Kidney (tissue), 14 donors: ENCODE data around the gene PPP2R5B. TPM values are rescaled to one million over a fixed set of nuclear protein-coding genes. Genes with fewer than 3 reads are reported as not detected.

Experiments
- DNase-seq, 5 donors: peaks; one replicate each; pipeline ENCODE4 v3.0.0-alpha.2; 2013 to 2020
- FAIRE-seq: peaks from 2 replicates; lab custom pipeline; 2012; peaks lifted over from hg19 to GRCh38; lab: Jason Lieb, UNC
- H3K27ac ChIP-seq, 2 donors: one replicate each; pipeline ENCODE4 v1.7.0; 2013; ENCODE audit warnings: low read depth in 2 of 2, low read length in 2 of 2, inconsistent platforms in 1 of 2
- H3K27me3 ChIP-seq: one replicate; pipeline ENCODE4 v1.7.1; 2013; ENCODE audit warnings: low read length, inconsistent platforms; ENCODE audit not compliant: control insufficient read depth, insufficient read depth
- H3K36me3 ChIP-seq, 3 donors: one replicate each; pipeline versions ENCODE4 v1.7.0 to v1.7.1; 2013; ENCODE audit warnings: low read length in 3 of 3, control low read depth in 1 of 3, inconsistent platforms in 1 of 3; ENCODE audit not compliant: insufficient read depth in 3 of 3, control insufficient read depth in 2 of 3
- H3K4me1 ChIP-seq, 3 donors: one replicate each; pipeline versions ENCODE4 v1.7.0 to v1.7.1; 2013; ENCODE audit warnings: low read length in 3 of 3, inconsistent platforms in 1 of 3, low read depth in 1 of 3; ENCODE audit not compliant: control insufficient read depth in 2 of 3, insufficient read depth in 2 of 3
- H3K4me3 ChIP-seq, 3 donors: one replicate each; pipeline versions ENCODE4 v1.7.0 to v1.8.1; 2013; ENCODE audit warnings: low read length in 3 of 3, control low read depth in 1 of 3, inconsistent platforms in 1 of 3
- H3K9ac ChIP-seq, 3 donors: one replicate each; pipeline versions ENCODE4 v1.7.0 to v1.7.1; 2013; ENCODE audit warnings: low read length in 3 of 3, control low read depth in 1 of 3, inconsistent platforms in 1 of 3
- H3K9me3 ChIP-seq, 3 donors: one replicate each; pipeline versions ENCODE4 v1.7.0 to v1.7.1; 2013; ENCODE audit warnings: low read length in 3 of 3, control low read depth in 1 of 3, inconsistent platforms in 1 of 3; ENCODE audit not compliant: control insufficient read depth in 2 of 3, insufficient read depth in 1 of 3
- intact Hi-C: fragments of 100-400 bp; cut with DNase I; formaldehyde crosslinking; loops from one replicate; pipeline ENCODE4 v1.11.1; 2022
- polyA plus RNA-seq: library from polyadenylated mRNA; stranded (reverse); fragments of 350-450 nt; fragmentation: Illumina TruSeq; extraction: RNeasy Lipid Tissue Mini Kit (QIAGEN cat#74804); gene quantifications from one replicate; pipeline ENCODE4 v1.2.3, GENCODE V29; 2014; ENCODE audit warnings: low read depth, low replicate concordance; ENCODE audit not compliant: insufficient read depth
- total RNA-seq: library from RNA; stranded (reverse); fragmentation: NEBNext Ultra II Directional; extraction: Animal tissue kit (Norgen Biotek cat#: 25700); gene quantifications from one replicate; pipeline ENCODE4 v1.2.1, GENCODE V29; 2021
- TF ChIP-seq, protein P1 (sequence below): IDR thresholded peaks from 3 replicates; pipeline ENCODE4 v1.5.1; 2012; ENCODE audit warnings: mild to moderate bottlenecking, moderate library complexity, borderline replicate concordance; ENCODE audit not compliant: insufficient read depth; ENCODE audit errors: extremely low read depth
- donor health status: control.
- donor health status: control.
- donor health status: control.
- donor health status: control.
- donor health status: control.
- donor health status: DM: yes; HTN: yes; CAD: no.
- donor health status: Normal renal cell carcinoma (clear cell type).

The PPP2R5B gene
- total and polyA plus RNA-seq, 2 donors from 2014 or later = 16.8 to 21.2 TPM

GRCh38 chr11:64896448-64897022, 28.0 kb upstream of the PPP2R5B start:
- FAIRE-seq (no peak), DNase-seq (peak in 1 of 5 donors; percentile 67)
- TF ChIP-seq, protein P1, sequence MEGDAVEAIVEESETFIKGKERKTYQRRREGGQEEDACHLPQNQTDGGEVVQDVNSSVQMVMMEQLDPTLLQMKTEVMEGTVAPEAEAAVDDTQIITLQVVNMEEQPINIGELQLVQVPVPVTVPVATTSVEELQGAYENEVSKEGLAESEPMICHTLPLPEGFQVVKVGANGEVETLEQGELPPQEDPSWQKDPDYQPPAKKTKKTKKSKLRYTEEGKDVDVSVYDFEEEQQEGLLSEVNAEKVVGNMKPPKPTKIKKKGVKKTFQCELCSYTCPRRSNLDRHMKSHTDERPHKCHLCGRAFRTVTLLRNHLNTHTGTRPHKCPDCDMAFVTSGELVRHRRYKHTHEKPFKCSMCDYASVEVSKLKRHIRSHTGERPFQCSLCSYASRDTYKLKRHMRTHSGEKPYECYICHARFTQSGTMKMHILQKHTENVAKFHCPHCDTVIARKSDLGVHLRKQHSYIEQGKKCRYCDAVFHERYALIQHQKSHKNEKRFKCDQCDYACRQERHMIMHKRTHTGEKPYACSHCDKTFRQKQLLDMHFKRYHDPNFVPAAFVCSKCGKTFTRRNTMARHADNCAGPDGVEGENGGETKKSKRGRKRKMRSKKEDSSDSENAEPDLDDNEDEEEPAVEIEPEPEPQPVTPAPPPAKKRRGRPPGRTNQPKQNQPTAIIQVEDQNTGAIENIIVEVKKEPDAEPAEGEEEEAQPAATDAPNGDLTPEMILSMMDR = no peak
- peaks cover 0 to 14% (median 3%) of the 10 kb centered on the region in 3 donors for H3K4me1 ChIP-seq
- intact Hi-C loops = no loop called here
- H3K9ac ChIP-seq = no peak overlapping the region
- H3K36me3 ChIP-seq = peaks cover 0 to 9% (median 5%) of the 10 kb centered on the region in 3 donors
- no peaks in the 10 kb centered on the region for H3K9me3 ChIP-seq
- no peak overlapping the region for H3K27ac ChIP-seq
- H3K4me3 ChIP-seq = no peak overlapping the region
- no peaks in the 10 kb centered on the region for H3K27me3 ChIP-seq

DNA sequence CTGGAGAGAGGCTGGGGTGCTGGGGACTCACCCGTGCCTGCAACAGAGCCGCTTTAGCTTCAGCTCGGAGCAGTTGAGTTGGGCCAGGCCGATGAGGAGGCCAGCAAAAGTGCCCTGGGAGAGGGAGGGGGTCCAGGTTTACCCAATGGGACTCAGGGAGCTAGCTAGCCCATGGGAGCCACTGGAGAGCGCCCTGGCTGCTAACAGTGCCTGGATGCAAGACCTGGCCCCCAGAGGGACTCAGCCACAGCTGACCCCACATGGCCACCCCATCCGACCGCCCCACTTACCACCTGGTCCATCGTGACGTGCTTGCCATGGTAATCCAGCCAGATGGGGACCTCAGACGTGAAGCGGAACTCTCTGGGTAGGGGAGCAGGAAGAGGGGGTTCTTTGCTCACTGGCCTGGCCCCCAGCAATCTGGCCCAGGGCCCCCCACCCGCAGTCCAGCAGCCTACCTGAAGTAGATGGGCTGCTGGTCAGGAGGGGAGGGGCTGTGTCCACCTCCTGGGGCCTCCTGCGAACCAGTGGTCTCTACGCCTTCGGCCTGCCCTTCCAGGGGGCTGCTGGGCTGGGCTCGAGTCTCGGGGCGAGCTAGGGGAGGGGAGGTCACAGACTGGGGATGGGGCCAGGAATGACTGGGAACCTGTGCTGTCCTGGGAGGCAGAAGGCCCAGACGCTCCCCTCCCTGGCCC, 27.0 kb upstream of the PPP2R5B start:
- Histone ChIP-seq H3K4me3 (no peak overlapping the region), H3K27me3 (no peaks in the 10 kb centered on the region), H3K9ac (no peak overlapping the region), H3K36me3 (peaks cover 0 to 9% (median 5%) of the 10 kb centered on the region in 3 donors), H3K9me3 (no peaks in the 10 kb centered on the region), H3K27ac (no peak overlapping the region), H3K4me1 (peaks cover 0 to 12% (median 3%) of the 10 kb centered on the region in 3 donors)
- intact Hi-C loops = no loop called here
- TF ChIP-seq, protein P1 = no peak
- FAIRE-seq (no peak), DNase-seq (peak in 1 of 5 donors; percentile 65)

GRCh38 chr11:64898076-64898445, 26.4 kb upstream of the PPP2R5B start:
- Histone ChIP-seq H3K9ac (no peak overlapping the region), H3K27me3 (no peaks in the 10 kb centered on the region), H3K9me3 (no peaks in the 10 kb centered on the region), H3K4me1 (peaks cover 0 to 10% (median 3%) of the 10 kb centered on the region in 3 donors), H3K4me3 (no peak overlapping the region), H3K27ac (no peak overlapping the region), H3K36me3 (peaks cover 0 to 12% (median 7%) of the 10 kb centered on the region in 3 donors)
- TF ChIP-seq, protein P1 = no peak
- intact Hi-C loops = no loop called here
- DNase-seq = no peak
- no peak for FAIRE-seq
